ENCODE measurements around the gene GPR17.

- no peak for TF ChIP-seq CTCF (IDR thresholded peaks at IDR 0.05)
- TF ChIP-seq POLR2A (IDR thresholded peaks at IDR 0.05): no peak
Measured at GRCh38 chr2:127681288-127681804, 35.4 kb downstream of the GPR17 start.

Measured in adrenal gland (tissue), 5 donors.